ENCODE results near the gene PLA2G3. TPM values are rescaled to one million over a fixed set of nuclear protein-coding genes. Genes with fewer than 3 reads are reported as not detected.

Gene PLA2G3
- total RNA-seq, 3 donors from 2014 or later (not counting 1 experiment from before 2014, with no cell fraction given), result not detected

GRCh38 chr22:31140746-31141145, 438 bp upstream of the PLA2G3 start:
- intact Hi-C loops (cut with micrococcal nuclease), result no loop called here

GRCh38 chr22:31139066-31139465, 1.2 kb downstream of the PLA2G3 start:
- Histone ChIP-seq H3K4me3 (ENCODE audit: low read length) (no peak overlapping the region), H3K27ac (ENCODE audit: low read length) (no peak overlapping the region), H3K9me3 (ENCODE audit: control insufficient read depth, insufficient read depth, low read length) (no peaks in the 10 kb centered on the region), H3K36me3 (ENCODE audit: control insufficient read depth, insufficient read depth, low read length) (no peaks in the 10 kb centered on the region), H3K27me3 (ENCODE audit: control insufficient read depth, insufficient read depth, low read length) (no peaks in the 10 kb centered on the region), H3K4me1 (ENCODE audit: control insufficient read depth, insufficient read depth, low read length) (no peaks in the 10 kb centered on the region)
- DNase-seq (no peak), ATAC-seq (no peak)
- Mint-ChIP-seq H3K36me3 (no peaks in the 10 kb centered on the region), H3K27me3 (ENCODE audit: low read depth in 2 of 2) (peaks cover 0 to 2% of the 10 kb centered on the region in 2 donors), H3K27ac (no peak overlapping the region), H3K9me3 (no peaks in the 10 kb centered on the region), H3K4me1 (no peaks in the 10 kb centered on the region), H3K4me3 (no peak overlapping the region)
- no peak for TF ChIP-seq CTCF (IDR thresholded peaks at IDR 0.05)
- intact Hi-C loops (cut with micrococcal nuclease), result no loop called here
- 84% methylated on average over 2 of the region's 3 CpGs for WGBS (ENCODE audit: insufficient coverage)

More at GRCh38 chr22:31140746-31141145, 438 bp upstream of the PLA2G3 start:
- ATAC-seq (no peak), DNase-seq (no peak)
- no peak overlapping the region for H3K27ac Mint-ChIP-seq
- no peaks in the 10 kb centered on the region for H3K36me3 Mint-ChIP-seq
- TF ChIP-seq CTCF (IDR thresholded peaks at IDR 0.05), result no peak
- H3K9me3 Mint-ChIP-seq, result no peaks in the 10 kb centered on the region
- peaks cover 0 to 2% of the 10 kb centered on the region in 2 donors for H3K27me3 Mint-ChIP-seq (ENCODE audit: low read depth in 2 of 2)
- H3K4me3 ChIP-seq (ENCODE audit: low read length), result no peak overlapping the region
- no peaks in the 10 kb centered on the region for H3K27me3 ChIP-seq (ENCODE audit: control insufficient read depth, insufficient read depth, low read length)
- no peaks in the 10 kb centered on the region for H3K9me3 ChIP-seq (ENCODE audit: control insufficient read depth, insufficient read depth, low read length)
- no peaks in the 10 kb centered on the region for H3K36me3 ChIP-seq (ENCODE audit: control insufficient read depth, insufficient read depth, low read length)
- 84% methylated on average over 5 of the region's 5 CpGs for WGBS (ENCODE audit: insufficient coverage)
- no peaks in the 10 kb centered on the region for H3K4me1 ChIP-seq (ENCODE audit: control insufficient read depth, insufficient read depth, low read length)
- no peaks in the 10 kb centered on the region for H3K4me1 Mint-ChIP-seq
- H3K27ac ChIP-seq (ENCODE audit: low read length), result no peak overlapping the region
- no peak overlapping the region for H3K4me3 Mint-ChIP-seq

GRCh38 chr22:31138126-31138525, 2.2 kb downstream of the PLA2G3 start:
- Mint-ChIP-seq H3K9me3 (no peaks in the 10 kb centered on the region), H3K27me3 (ENCODE audit: low read depth in 2 of 2) (peaks cover 0 to 2% of the 10 kb centered on the region in 2 donors), H3K4me1 (no peaks in the 10 kb centered on the region), H3K27ac (no peak overlapping the region), H3K4me3 (no peak overlapping the region), H3K36me3 (no peaks in the 10 kb centered on the region)
- DNase-seq, result no peak
- Histone ChIP-seq H3K9me3 (ENCODE audit: control insufficient read depth, insufficient read depth, low read length) (no peaks in the 10 kb centered on the region), H3K4me3 (ENCODE audit: low read length) (no peak overlapping the region), H3K27me3 (ENCODE audit: control insufficient read depth, insufficient read depth, low read length) (no peaks in the 10 kb centered on the region), H3K4me1 (ENCODE audit: control insufficient read depth, insufficient read depth, low read length) (no peaks in the 10 kb centered on the region), H3K27ac (ENCODE audit: low read length) (no peak overlapping the region), H3K36me3 (ENCODE audit: control insufficient read depth, insufficient read depth, low read length) (no peaks in the 10 kb centered on the region)
- TF ChIP-seq CTCF (IDR thresholded peaks at IDR 0.05), result no peak
- intact Hi-C loops (cut with micrococcal nuclease), result no loop called here
- WGBS (ENCODE audit: insufficient coverage), result 86% methylated on average over 10 of the region's 10 CpGs
- no peak for ATAC-seq

DNA sequence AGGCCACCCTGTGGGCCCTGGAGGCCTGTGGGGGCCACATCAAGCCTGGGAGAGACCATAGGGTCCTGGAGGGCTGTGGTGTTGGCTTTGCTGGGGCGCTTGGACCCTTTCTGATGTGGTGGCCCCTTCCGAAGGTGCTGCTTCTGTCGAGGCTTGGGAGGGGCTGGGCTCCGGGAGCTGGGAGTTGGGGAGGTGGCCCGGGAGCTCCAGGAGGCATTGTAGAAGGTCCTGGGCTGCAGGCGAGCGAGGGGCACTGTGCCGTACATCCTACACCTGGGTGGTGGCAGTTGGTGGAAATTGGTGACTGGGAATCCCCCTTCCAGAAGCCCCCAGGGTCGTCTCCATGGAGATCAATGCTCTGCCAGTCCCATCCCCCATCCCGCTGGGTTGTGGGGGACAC, 2.6 kb downstream of the PLA2G3 start:
- H3K27ac ChIP-seq (ENCODE audit: low read length), result no peak overlapping the region
- intact Hi-C loops (cut with micrococcal nuclease), result no loop called here
- Mint-ChIP-seq H3K36me3 (no peaks in the 10 kb centered on the region), H3K4me3 (no peak overlapping the region), H3K27me3 (ENCODE audit: low read depth in 2 of 2) (peaks cover 0 to 2% of the 10 kb centered on the region in 2 donors), H3K4me1 (no peaks in the 10 kb centered on the region), H3K27ac (no peak overlapping the region), H3K9me3 (no peaks in the 10 kb centered on the region)
- 78% methylated on average over 10 of the region's 10 CpGs for WGBS (ENCODE audit: insufficient coverage)
- ATAC-seq (no peak), DNase-seq (no peak)
- no peak for TF ChIP-seq CTCF (IDR thresholded peaks at IDR 0.05)
- H3K4me1 ChIP-seq (ENCODE audit: control insufficient read depth, insufficient read depth, low read length), result no peaks in the 10 kb centered on the region
- no peaks in the 10 kb centered on the region for H3K36me3 ChIP-seq (ENCODE audit: control insufficient read depth, insufficient read depth, low read length)
- H3K9me3 ChIP-seq (ENCODE audit: control insufficient read depth, insufficient read depth, low read length), result no peaks in the 10 kb centered on the region
- no peaks in the 10 kb centered on the region for H3K27me3 ChIP-seq (ENCODE audit: control insufficient read depth, insufficient read depth, low read length)
- H3K4me3 ChIP-seq (ENCODE audit: low read length), result no peak overlapping the region

Data from natural killer cell (primary cell).